Measurements from ENCODE around the gene TCAF1.
A peak's percentile ranks its signal among the peaks of the same experiment; 100 is the strongest.
"Not testable (repeated sequence)": the region's sequence is repeated elsewhere in the genome, so short reads cannot be mapped to it uniquely, and the experiment has no call there.

TCAF1 gene

DNA sequence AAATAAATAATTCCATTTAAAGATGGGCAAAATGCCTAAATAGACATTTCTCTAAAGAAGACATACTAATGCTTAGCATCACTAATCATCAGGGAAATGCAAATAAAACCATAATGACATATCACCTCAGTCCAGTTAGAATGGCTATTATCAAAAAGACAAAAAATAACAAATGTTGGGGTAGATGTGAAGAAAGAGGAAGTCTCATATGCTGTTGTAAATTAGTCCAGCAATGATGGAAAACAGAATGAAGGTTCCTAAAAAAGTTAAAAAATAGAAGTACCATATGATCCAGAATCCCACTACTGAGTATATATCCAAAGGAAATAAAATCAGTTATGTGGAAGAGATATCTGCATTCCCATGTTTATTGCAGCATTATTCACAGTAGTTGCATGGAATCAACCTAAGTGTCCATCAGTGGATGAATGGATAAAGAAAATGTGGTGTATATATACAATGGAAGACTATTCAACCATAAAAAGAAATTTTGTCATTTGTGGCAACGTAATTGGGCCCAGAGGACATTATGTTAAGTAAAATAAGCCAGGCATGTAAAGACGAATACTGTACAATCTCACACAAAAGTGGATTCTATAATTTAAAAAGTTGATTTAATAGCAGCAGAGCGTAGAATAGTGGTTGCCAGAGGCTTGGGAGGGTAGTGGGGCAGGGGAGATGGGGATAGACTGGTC, 52.0 kb downstream of the TCAF1 start:
- no peak for DNase-seq

DNA sequence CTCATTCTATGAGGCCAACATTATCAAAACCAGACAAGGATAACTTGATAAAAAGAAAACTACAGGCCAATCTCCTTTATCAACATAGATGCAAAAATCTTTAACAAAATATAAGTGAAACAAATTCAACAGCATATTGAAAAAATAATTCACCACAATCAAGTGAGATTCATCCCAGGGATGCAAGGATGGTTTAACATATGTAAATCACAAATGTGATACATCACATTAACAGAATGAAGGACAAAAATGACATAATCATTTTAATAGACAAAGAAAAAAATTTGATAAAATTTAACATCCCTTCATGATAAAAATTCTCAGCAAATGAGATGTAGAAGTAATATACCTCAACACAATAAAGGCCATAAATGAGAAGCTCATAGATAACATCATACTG, 53.8 kb downstream of the TCAF1 start:
- DNase-seq: no peak

DNA sequence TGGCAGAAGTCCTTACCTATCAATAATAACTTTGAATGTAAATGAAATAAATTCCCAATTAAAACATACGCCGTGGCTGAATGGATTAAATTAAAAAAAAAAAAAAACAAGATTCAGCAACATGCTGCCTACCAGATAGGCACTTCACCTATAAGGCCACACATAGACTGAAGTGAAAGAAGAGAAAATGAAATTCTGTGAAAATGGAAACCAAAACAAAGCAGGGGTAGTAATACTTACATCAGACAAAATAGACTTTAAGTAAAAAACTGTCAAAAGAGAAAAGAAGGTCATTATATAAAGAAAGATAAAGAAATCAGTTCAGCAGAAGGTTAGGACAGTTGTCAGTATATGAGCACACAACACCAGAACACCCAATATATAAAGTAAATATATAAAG, 55.3 kb downstream of the TCAF1 start:
- no peak for DNase-seq

DNA sequence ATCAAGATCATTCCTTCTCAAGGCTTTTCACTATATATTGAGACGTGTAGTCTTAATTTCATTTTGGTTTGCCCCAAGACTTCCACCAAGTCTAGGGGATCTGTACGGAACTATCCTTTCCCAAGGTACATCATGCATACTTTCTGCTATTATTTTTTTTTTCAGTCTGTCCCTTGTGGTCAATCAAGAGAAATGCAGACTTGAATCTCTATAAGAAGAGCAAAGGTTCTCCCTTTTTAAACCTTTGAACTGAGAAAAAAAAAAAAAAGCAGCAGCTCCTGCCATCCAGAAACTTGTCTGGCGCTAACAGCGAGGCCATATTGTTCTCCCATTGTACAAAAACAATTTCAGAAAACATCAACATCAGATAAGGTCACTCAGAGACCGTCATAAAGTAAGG, 60.3 kb downstream of the TCAF1 start:
- not testable (repeated sequence) for DNase-seq

DNA sequence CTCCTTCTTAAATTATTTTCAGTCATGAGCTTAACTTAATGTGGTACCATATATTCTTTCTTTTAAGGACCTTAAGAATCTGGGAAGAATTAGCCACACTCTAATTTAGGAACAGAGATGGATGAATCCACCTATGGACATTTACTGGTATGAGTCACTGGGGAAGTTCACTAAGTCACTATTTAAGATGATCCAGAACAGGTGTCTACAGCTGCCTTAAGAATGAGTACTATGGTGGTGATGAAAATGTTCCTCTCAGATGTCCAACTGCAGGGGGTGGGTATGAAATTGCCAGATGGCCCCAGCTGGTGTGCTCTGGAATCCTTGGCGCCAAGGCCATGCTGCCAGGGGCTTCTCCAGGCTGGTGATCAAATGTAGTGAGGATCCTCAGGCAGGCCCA, 61.9 kb downstream of the TCAF1 start:
- DNase-seq: not testable (repeated sequence)

DNA sequence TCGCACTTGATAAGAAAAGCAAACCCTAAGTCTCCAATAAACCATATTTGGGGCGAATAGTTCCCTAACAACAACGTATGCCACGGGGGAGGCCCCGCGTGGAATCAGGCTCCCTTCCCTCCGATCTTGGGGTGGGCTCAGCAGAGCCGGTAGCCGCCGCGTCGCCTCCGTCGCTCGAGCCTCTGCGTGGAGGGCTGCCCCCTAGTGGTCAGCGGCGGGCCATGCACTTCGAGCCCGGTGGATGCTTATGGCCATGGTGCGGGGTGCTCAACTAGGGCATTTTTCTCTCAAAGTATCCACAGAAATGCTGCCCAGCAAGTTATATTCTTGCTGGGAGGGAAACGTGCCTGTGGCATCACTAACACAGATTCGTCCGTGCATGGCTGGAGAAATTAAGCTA, 64.8 kb downstream of the TCAF1 start:
- DNase-seq: not testable (repeated sequence)

DNA sequence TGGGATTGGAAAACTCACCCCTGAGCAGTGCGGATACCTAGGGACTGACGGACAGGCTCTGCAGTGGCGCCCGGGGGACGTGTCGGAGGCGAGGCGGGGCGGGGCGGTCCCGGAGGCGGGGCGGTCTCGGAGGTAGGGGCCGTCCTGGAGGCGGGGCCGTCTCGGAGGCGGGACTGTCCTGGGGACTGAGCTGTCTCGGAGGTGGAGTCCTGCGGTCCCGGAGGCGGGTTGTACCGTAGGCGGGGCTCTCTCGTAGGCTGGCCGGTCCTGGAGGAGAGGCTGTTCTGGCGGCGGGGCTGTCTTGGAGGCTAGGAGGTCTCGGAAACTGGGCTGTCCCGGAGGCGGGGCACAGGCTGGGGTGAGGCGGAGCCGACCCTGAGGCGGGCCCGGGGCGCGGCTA, 65.4 kb downstream of the TCAF1 start:
- DNase-seq: peak; percentile 24

DNA sequence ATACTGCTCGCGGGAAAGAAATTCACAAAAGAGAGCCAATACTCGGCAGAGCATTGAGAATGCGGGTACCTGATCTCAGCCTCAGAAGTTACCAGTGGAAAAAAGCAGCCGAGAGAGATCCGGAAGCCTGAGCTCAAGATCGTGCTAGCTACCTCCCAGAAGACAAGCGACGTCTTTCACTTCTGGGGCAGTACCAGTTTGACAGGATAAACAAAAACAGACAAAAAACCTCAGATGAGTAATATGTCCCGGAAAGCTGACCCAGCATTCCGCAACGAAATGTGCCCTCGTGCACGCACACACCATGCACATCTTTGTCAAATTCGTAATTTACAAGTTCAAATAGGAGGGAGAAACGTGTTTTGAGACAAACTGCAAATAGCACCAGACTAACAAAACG, 65.9 kb downstream of the TCAF1 start:
- DNase-seq: not testable (repeated sequence)

DNA sequence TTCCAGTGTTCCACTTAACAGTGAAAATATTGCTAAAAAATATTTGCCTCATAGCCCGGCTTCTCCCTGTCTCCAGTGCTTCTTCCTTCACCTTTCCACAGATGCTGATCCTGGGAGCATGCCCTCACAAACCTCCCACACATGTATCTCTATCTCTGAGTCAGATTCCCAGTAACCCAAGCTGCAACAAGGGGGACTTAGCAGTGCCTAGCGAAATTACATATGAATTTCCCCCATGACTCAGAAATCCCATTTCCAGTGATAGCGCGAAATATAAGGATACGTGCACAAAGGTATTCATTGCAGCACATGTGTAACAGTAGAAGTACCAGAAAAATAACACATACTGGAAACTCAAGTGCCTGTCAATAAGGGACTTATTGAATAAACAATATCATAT, 75.4 kb downstream of the TCAF1 start:
- DNase-seq: not testable (repeated sequence)

DNA sequence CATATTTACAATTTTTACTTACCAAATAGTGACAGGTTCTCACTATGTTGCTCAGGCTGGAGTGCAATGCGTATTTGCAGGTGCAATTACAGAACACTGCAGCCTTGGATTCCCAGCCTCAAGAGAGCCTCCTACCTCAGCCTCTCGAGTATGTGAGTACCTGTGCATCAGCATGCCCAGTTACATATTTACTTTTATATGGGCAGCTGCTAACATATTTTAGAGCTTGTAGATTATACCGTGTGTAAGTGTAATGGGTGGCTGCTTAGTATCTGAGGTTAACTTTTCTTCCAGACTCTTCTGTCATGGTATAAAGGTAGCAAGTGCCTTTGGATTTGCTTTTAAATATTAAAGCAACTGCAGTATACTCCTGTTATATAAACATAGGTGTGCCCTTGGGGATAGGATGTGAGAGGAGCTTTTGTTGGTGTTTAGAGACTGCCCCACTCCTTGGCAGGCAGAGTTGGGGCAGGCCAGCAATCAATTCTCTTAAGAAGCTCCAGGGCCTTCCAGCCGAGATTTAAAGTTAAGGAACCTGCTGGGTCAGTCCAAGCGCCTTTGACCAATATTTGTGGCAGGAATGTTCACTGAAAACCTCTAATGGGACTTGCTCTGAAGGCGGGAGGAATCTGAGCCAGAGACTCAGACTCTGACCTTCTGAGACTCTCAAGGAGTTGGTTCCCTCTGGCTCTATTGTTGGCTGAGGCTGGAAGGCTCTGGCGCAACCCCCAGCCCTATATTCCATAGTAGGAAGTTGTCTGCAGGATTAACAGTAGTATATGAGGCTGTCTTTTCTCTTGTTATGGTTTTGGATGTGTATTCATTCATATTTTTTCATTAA, 77.5 kb downstream of the TCAF1 start:
- DNase-seq: not testable (repeated sequence)

DNA sequence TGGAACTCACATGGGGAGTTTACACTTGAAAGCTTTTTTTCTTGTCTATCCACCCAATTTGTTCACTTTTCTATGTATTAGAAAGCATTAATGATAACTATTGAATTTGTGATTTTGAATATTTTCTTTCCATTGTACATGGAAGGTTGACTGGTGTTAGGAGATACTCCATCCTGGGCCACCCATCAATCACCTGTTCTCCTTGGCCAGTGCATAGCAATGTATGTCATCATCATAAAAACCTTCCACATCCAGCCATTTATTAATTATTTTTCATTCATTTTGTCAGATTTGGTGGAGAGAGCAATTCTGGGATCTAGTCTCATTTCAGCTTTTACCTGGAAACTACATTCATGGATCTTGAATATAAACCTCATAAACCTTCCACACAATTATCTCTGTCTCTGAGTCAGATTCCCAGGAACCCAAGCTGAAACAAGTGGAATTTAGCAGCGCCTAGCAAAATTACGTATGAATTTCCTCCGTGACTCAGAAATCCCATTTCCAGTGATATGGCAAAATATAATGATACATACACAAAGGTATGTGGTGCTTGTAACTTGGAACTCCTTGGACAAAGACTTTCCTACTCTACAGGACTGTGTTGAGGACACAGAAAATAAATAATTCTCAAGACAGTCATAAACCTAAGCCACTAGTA, 78.2 kb downstream of the TCAF1 start:
- not testable (repeated sequence) for DNase-seq

DNA sequence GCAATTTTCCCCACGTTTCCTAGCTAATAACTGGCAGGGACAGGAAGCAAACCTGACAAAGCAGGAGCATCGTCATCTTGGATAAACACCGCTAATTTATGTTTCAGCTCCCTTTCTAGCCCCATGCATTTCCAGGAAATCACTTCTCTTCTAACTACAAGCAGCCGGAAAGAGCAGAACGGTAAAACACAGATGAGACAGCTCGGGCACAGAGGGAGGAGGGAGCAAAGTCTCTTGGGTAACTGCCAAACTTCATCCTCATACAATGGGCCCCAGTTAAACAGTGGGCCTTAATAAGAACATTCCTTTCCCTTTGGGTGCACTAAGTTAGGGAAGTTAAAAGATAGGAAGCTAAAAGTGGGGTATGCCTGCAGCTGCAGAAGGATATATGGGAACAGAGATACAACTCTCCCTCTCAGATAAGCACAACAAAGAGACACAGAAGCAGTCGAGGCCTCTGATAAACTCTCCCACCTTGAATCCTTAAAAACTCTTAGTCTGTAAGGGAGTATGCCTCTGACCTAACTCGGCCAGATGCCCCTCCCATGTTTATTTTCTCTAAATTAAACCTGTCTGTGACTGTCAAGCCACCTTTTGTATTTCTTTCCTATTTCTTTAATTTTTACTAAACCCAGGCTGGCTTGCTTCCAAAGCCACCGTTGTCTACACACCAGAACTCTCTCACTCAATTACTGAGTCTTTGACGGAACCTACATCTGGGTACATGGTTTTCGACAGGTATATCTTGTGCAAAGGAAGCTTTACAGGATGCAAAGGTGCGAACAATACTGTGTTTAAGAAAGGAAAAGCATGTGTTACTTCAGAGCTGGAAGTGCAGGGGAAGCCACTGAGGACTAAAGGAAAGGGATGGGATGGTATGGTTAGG, 80.3 kb downstream of the TCAF1 start:
- DNase-seq: not testable (repeated sequence)

DNA sequence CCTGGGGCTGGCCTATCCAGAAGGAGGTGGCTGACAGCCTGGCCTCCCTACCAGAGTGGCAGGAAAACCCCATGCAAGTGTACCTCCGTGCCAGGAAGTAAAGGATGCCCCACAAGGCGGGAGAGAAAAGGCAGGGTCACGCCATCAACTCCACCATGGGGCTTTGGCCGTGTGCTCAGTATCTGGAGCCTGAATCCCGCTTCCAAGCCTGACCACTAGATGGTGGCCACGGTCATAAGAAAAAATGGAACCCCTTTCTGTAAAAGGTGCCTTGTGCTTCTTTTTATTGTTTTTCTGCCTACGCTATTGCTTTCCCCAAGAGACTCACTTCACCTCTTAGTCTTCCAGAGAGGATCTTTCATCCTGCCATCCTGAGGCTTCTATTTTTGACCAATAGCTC, 84.1 kb downstream of the TCAF1 start:
- DNase-seq: not testable (repeated sequence)

DNA sequence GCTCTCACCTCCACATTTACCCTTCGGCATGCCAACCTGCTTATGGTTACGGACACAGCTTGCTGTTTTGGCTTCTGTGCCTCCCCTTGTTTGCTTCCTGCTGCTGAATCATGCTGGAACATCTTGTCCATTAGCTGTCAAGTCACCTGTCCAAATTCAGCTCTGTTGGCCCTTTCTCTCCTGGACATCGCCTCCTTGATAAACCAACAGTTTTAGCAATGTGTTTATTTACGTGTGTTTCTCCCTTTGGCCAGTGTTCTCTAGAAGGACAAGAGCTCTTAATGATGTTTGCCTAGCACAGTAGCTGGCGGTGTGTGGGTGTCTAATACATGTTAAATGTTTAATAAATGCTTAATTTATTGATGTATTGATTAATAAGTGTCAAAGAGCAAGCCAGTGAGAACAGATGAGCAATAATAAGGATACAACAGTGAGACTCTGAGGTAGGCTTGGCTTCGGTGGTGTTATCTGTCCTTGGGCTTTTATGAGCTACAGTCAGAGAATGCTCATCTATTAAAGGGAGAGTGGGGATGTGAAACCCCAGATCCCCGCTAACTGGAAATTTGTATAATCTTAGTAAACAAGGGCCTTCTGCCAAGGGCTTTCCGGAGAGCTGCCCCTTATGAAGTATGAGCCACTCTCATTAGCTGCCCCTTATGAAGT, 85.4 kb downstream of the TCAF1 start:
- not testable (repeated sequence) for DNase-seq

DNA sequence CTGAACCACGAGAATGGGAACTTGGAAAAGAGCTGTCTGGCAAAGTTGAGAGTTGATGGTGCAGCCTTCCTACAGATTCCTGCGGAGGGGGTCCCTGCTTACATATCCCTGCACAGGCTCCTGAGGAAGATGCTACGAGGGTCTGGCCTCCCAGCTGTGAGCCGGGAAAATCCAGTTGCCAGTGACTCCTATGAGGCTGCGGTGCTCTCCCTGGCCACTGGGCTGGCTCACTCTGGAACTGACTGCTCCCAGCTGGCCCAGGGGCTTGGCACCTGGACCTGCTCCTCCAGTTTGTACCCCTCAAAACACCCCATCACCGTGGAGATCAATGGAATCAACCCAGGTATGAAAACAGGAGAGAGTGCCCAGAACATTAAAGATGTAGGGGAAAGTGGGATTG, 91.3 kb downstream of the TCAF1 start:
- DNase-seq: not testable (repeated sequence)

DNA sequence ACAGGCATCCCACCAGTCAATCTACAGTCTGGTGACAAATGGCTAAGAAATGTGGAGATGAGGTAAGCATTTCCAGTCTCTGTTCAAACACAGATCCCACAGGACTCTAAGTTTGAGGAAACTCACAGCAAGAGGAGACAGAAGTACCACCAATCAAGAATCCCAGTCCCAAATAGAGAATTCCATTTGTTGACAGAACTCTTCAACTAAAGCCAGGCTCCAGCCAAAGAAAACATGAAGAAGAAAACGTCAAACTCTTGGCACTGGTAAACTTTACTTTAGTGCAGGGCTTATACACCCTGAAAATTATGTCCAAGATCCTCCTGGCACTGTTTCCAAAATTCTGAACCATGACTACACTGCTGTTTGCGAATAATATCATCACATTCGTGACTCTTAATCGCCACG, 95.3 kb downstream of the TCAF1 start:
- not testable (repeated sequence) for DNase-seq
